ENCODE measurements around the gene IFNAR1.
"Not testable (repeated sequence)": the region's sequence is repeated elsewhere in the genome, so short reads cannot be mapped to it uniquely, and the experiment has no call there.

IFNAR1 gene

GRCh38 chr21:33369586-33369985, 44.8 kb downstream of the IFNAR1 start:
- H3K4me3 ChIP-seq (ENCODE audit: low read length) = no peak overlapping the region
- no peaks in the 10 kb centered on the region for H3K36me3 ChIP-seq (ENCODE audit: control insufficient read depth, low read depth, low read length)
- H3K9ac ChIP-seq (ENCODE audit: low read length) = no peak overlapping the region
- no peaks in the 10 kb centered on the region for H3K27me3 ChIP-seq (ENCODE audit: control insufficient read depth, insufficient read depth, low read length)
- H3K27ac ChIP-seq (ENCODE audit: low read length) = no peak overlapping the region
- peaks cover 10% of the 10 kb centered on the region for H3K9me3 ChIP-seq (ENCODE audit: control insufficient read depth, low read depth, low read length)
- no peaks in the 10 kb centered on the region for H3K4me1 ChIP-seq (ENCODE audit: control insufficient read depth, low read depth, low read length)

- Histone ChIP-seq H3K9ac (ENCODE audit: low read length) (no peak overlapping the region), H3K4me1 (ENCODE audit: control insufficient read depth, low read depth, low read length) (no peaks in the 10 kb centered on the region), H3K27ac (ENCODE audit: low read length) (no peak overlapping the region), H3K36me3 (ENCODE audit: control insufficient read depth, low read depth, low read length) (no peaks in the 10 kb centered on the region), H3K27me3 (ENCODE audit: control insufficient read depth, insufficient read depth, low read length) (no peaks in the 10 kb centered on the region), H3K9me3 (ENCODE audit: control insufficient read depth, low read depth, low read length) (peaks cover 10% of the 10 kb centered on the region), H3K4me3 (ENCODE audit: low read length) (no peak overlapping the region)
Measured at GRCh38 chr21:33370305-33370704, 45.5 kb downstream of the IFNAR1 start.

- Histone ChIP-seq H3K9ac (ENCODE audit: low read length) (no peak overlapping the region), H3K36me3 (ENCODE audit: control insufficient read depth, low read depth, low read length) (no peaks in the 10 kb centered on the region), H3K27me3 (ENCODE audit: control insufficient read depth, insufficient read depth, low read length) (no peaks in the 10 kb centered on the region), H3K9me3 (ENCODE audit: control insufficient read depth, low read depth, low read length) (peaks cover 10% of the 10 kb centered on the region), H3K27ac (ENCODE audit: low read length) (no peak overlapping the region), H3K4me3 (ENCODE audit: low read length) (no peak overlapping the region), H3K4me1 (ENCODE audit: control insufficient read depth, low read depth, low read length) (no peaks in the 10 kb centered on the region)
Measured at GRCh38 chr21:33371366-33371765, 46.6 kb downstream of the IFNAR1 start.

GRCh38 chr21:33372582-33372981, 47.8 kb downstream of the IFNAR1 start:
- Histone ChIP-seq H3K4me3 (ENCODE audit: low read length) (no peak overlapping the region), H3K9me3 (ENCODE audit: control insufficient read depth, low read depth, low read length) (peaks cover under 1% of the 10 kb centered on the region), H3K36me3 (ENCODE audit: control insufficient read depth, low read depth, low read length) (no peaks in the 10 kb centered on the region), H3K9ac (ENCODE audit: low read length) (no peak overlapping the region), H3K27me3 (ENCODE audit: control insufficient read depth, insufficient read depth, low read length) (no peaks in the 10 kb centered on the region), H3K4me1 (ENCODE audit: control insufficient read depth, low read depth, low read length) (no peaks in the 10 kb centered on the region), H3K27ac (ENCODE audit: low read length) (no peak overlapping the region)

GRCh38 chr21:33373451-33373850, 48.7 kb downstream of the IFNAR1 start:
- H3K36me3 ChIP-seq (ENCODE audit: control insufficient read depth, low read depth, low read length) = no peaks in the 10 kb centered on the region
- H3K27me3 ChIP-seq (ENCODE audit: control insufficient read depth, insufficient read depth, low read length) = no peaks in the 10 kb centered on the region
- H3K9me3 ChIP-seq (ENCODE audit: control insufficient read depth, low read depth, low read length) = no peaks in the 10 kb centered on the region
- no peak overlapping the region for H3K27ac ChIP-seq (ENCODE audit: low read length)
- H3K9ac ChIP-seq (ENCODE audit: low read length) = no peak overlapping the region
- no peaks in the 10 kb centered on the region for H3K4me1 ChIP-seq (ENCODE audit: control insufficient read depth, low read depth, low read length)
- H3K4me3 ChIP-seq (ENCODE audit: low read length) = no peak overlapping the region

- Histone ChIP-seq H3K4me1 (ENCODE audit: control insufficient read depth, low read depth, low read length) (no peaks in the 10 kb centered on the region), H3K9ac (ENCODE audit: low read length) (no peak overlapping the region), H3K4me3 (ENCODE audit: low read length) (no peak overlapping the region), H3K27ac (ENCODE audit: low read length) (no peak overlapping the region), H3K36me3 (ENCODE audit: control insufficient read depth, low read depth, low read length) (no peaks in the 10 kb centered on the region), H3K27me3 (ENCODE audit: control insufficient read depth, insufficient read depth, low read length) (no peaks in the 10 kb centered on the region), H3K9me3 (ENCODE audit: control insufficient read depth, low read depth, low read length) (no peaks in the 10 kb centered on the region)
Measured at GRCh38 chr21:33374080-33374449, 49.3 kb downstream of the IFNAR1 start.

- H3K36me3 ChIP-seq (ENCODE audit: control insufficient read depth, low read depth, low read length) = no peaks in the 10 kb centered on the region
- no peaks in the 10 kb centered on the region for H3K27me3 ChIP-seq (ENCODE audit: control insufficient read depth, insufficient read depth, low read length)
- no peak overlapping the region for H3K4me3 ChIP-seq (ENCODE audit: low read length)
- H3K9me3 ChIP-seq (ENCODE audit: control insufficient read depth, low read depth, low read length) = no peaks in the 10 kb centered on the region
- H3K9ac ChIP-seq (ENCODE audit: low read length) = no peak overlapping the region
- H3K27ac ChIP-seq (ENCODE audit: low read length) = no peak overlapping the region
- no peaks in the 10 kb centered on the region for H3K4me1 ChIP-seq (ENCODE audit: control insufficient read depth, low read depth, low read length)
Measured at GRCh38 chr21:33374450-33375096, 49.8 kb downstream of the IFNAR1 start.

- Histone ChIP-seq H3K27me3 (ENCODE audit: control insufficient read depth, insufficient read depth, low read length) (no peaks in the 10 kb centered on the region), H3K4me1 (ENCODE audit: control insufficient read depth, low read depth, low read length) (no peaks in the 10 kb centered on the region), H3K36me3 (ENCODE audit: control insufficient read depth, low read depth, low read length) (no peaks in the 10 kb centered on the region), H3K4me3 (ENCODE audit: low read length) (no peak overlapping the region), H3K27ac (ENCODE audit: low read length) (no peak overlapping the region), H3K9ac (ENCODE audit: low read length) (no peak overlapping the region), H3K9me3 (ENCODE audit: control insufficient read depth, low read depth, low read length) (no peaks in the 10 kb centered on the region)
Measured at GRCh38 chr21:33375101-33375644, 50.4 kb downstream of the IFNAR1 start.

GRCh38 chr21:33377221-33377920, 52.6 kb downstream of the IFNAR1 start:
- Histone ChIP-seq H3K27me3 (ENCODE audit: control insufficient read depth, insufficient read depth, low read length) (no peaks in the 10 kb centered on the region), H3K9me3 (ENCODE audit: control insufficient read depth, low read depth, low read length) (no peaks in the 10 kb centered on the region), H3K27ac (ENCODE audit: low read length) (no peak overlapping the region), H3K4me3 (ENCODE audit: low read length) (no peak overlapping the region), H3K36me3 (ENCODE audit: control insufficient read depth, low read depth, low read length) (no peaks in the 10 kb centered on the region), H3K9ac (ENCODE audit: low read length) (no peak overlapping the region), H3K4me1 (ENCODE audit: control insufficient read depth, low read depth, low read length) (no peaks in the 10 kb centered on the region)

- Histone ChIP-seq H3K27ac (ENCODE audit: low read length) (no peak overlapping the region), H3K4me3 (ENCODE audit: low read length) (no peak overlapping the region), H3K36me3 (ENCODE audit: control insufficient read depth, low read depth, low read length) (no peaks in the 10 kb centered on the region), H3K27me3 (ENCODE audit: control insufficient read depth, insufficient read depth, low read length) (no peaks in the 10 kb centered on the region), H3K9me3 (ENCODE audit: control insufficient read depth, low read depth, low read length) (no peaks in the 10 kb centered on the region), H3K4me1 (ENCODE audit: control insufficient read depth, low read depth, low read length) (no peaks in the 10 kb centered on the region), H3K9ac (ENCODE audit: low read length) (no peak overlapping the region)
Measured at GRCh38 chr21:33378081-33378480, 53.3 kb downstream of the IFNAR1 start.

- not testable (repeated sequence) for H3K9ac ChIP-seq (ENCODE audit: low read length); H3K4me3 ChIP-seq (ENCODE audit: low read length); H3K9me3 ChIP-seq (ENCODE audit: control insufficient read depth, low read depth, low read length); H3K36me3 ChIP-seq (ENCODE audit: control insufficient read depth, low read depth, low read length); H3K4me1 ChIP-seq (ENCODE audit: control insufficient read depth, low read depth, low read length); H3K27me3 ChIP-seq (ENCODE audit: control insufficient read depth, insufficient read depth, low read length); H3K27ac ChIP-seq (ENCODE audit: low read length)
Measured at GRCh38 chr21:33379934-33380333, 55.2 kb downstream of the IFNAR1 start.

- H3K9ac ChIP-seq (ENCODE audit: low read length) = no peak overlapping the region
Measured at GRCh38 chr21:33380483-33380998, 55.8 kb downstream of the IFNAR1 start.

More at GRCh38 chr21:33380483-33380998, 55.8 kb downstream of the IFNAR1 start:
- Histone ChIP-seq H3K4me3 (ENCODE audit: low read length) (no peak overlapping the region), H3K27ac (ENCODE audit: low read length) (no peak overlapping the region), H3K4me1 (ENCODE audit: control insufficient read depth, low read depth, low read length) (no peaks in the 10 kb centered on the region), H3K9me3 (ENCODE audit: control insufficient read depth, low read depth, low read length) (no peaks in the 10 kb centered on the region), H3K36me3 (ENCODE audit: control insufficient read depth, low read depth, low read length) (no peaks in the 10 kb centered on the region), H3K27me3 (ENCODE audit: control insufficient read depth, insufficient read depth, low read length) (no peaks in the 10 kb centered on the region)
